Fibroblast of pulmonary artery (primary cell): ENCODE measurements around the gene PPP6R3.

Experiments
- DNase-seq: peaks from one replicate; pipeline ENCODE4 v3.0.0-alpha.2; 2010; ENCODE audit warnings: low read depth
- H3K4me3 ChIP-seq: replicated peaks from 2 replicates; pipeline ENCODE4 v1.5.1; 2011; ENCODE audit warnings: low read depth, mild to moderate bottlenecking, control low read depth, low read length, moderate library complexity
- CTCF ChIP-seq: IDR thresholded peaks from 2 replicates; pipeline ENCODE4 v1.5.1; 2011; ENCODE audit warnings: mild to moderate bottlenecking, control low read depth, low read length, inconsistent platforms; ENCODE audit errors: missing control alignments

PPP6R3 gene

DNA sequence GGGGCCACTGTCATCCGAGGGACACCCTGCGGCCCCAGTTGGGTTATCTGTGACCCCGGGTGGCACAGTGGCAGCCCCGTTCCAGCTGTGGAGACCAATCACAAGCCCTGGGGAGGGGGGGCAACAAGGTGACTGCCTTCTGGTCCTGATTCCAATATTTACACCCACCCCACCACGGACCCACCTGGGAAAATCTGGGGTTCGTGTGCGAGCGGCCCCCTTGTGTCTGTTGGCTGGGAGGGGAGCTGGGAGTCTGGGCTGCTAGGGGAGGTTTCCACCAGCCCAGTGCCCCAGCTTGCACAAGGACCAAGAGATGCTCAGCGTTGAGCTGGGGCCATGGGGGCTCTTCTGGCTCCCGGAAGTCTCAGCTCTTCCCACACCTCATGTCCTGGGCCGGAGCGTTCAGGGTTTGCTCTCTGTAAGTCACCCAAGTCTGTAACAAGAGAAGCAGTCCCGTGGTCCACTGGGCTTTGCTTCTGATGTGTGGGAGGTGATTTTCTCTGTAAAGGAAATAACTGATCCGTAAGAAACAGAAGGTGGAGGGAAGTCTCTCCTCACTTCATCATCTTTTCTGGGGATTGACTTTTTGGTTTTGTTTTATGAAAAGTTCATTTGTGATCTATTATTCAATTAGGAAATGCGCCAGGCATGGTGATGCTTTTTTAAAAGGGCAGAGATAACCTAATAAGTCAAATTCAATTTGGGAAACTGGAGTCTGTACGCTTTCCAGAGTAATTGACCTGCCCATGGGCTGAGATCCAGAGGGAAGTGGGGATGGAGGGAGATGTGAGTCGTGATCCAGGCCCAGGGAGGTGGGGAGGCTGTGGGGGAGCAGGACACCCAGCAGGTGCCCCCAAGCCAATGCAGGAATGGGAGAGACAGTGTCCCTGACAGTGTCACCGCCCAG is 201.4 kb downstream of the PPP6R3 start:
- TF ChIP-seq CTCF, result no peak
- no peak overlapping the region for H3K4me3 ChIP-seq
- DNase-seq, result no peak

GRCh38 chr11:68663482-68664010 is 203.0 kb downstream of the PPP6R3 start:
- H3K4me3 ChIP-seq, result no peak overlapping the region
- no peak for DNase-seq
- TF ChIP-seq CTCF, result no peak

DNA sequence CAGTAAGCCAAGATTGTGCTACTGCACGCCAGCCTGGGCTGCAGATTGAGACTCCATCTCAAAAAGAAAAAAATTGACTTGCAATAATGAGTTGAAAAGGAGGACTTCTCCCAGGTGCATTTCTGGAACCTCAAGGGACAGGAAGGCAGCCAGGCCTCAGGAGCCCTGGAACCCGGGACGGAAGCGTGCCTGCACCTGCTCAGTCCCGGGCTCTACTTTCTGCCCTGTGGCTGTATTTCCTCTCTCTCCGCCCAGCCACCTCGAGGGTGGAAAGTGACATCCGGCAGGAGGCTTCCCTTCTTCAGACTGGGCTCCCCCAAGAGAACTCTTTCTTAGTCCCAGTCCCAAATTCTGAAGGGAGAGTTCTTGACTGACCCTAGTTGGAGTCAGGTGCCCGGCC is 203.6 kb downstream of the PPP6R3 start:
- no peak for DNase-seq
- H3K4me3 ChIP-seq, result no peak overlapping the region
- no peak for TF ChIP-seq CTCF

DNA sequence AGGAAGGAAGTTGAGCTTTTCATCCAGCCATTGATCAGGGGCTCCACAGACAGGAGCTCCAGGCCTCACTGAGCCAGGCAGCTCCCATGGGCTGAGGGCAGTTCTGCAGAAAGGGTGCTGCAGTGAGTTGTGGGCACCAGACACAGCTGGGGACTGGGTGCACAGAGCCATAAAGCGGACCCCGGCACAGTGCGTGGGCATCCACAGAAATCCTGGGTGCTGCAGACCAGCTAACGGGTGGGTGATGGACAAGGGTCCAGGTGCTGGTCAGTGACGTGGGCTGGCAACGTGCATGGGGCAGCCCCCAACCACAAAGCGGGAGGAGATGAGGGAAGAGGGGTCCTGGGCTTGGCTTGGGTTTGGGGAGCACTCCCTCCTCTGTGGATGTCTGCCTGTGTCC is 204.4 kb downstream of the PPP6R3 start:
- DNase-seq, result no peak
- no peak overlapping the region for H3K4me3 ChIP-seq
- TF ChIP-seq CTCF, result no peak
